Thymus (tissue), 11 donors: Measurements from ENCODE around the gene DICER1. TPM values are rescaled to one million over a fixed set of nuclear protein-coding genes. Genes with fewer than 3 reads are reported as not detected.

Source experiments
- DNase-seq, 9 donors: peaks; one replicate each; pipeline ENCODE4 v3.0.0-alpha.2; 2013; ENCODE audit warnings: low spot score in 9 of 9, low read depth in 6 of 9, missing footprints in 1 of 9
- H3K27ac ChIP-seq, 2 donors: one replicate each; pipeline ENCODE4 v1.5.1; 2013; ENCODE audit warnings: control low read depth in 1 of 2, low read depth in 1 of 2, low read length in 1 of 2, mild to moderate bottlenecking in 1 of 2, moderate library complexity in 1 of 2
- H3K27me3 ChIP-seq, 2 donors: one replicate each; pipeline ENCODE4 v1.5.1; 2013; ENCODE audit warnings: low read length in 1 of 2; ENCODE audit not compliant: control insufficient read depth in 2 of 2, insufficient read depth in 1 of 2
- H3K36me3 ChIP-seq, 2 donors: one replicate each; pipeline ENCODE4 v1.5.1; 2013; ENCODE audit warnings: low read length in 1 of 2, mild to moderate bottlenecking in 1 of 2, moderate library complexity in 1 of 2; ENCODE audit not compliant: control insufficient read depth in 2 of 2, insufficient read depth in 2 of 2
- H3K4me1 ChIP-seq, 2 donors: one replicate each; pipeline ENCODE4 v1.5.1; 2013; ENCODE audit warnings: low read length in 2 of 2; ENCODE audit not compliant: control insufficient read depth in 2 of 2, insufficient read depth in 2 of 2
- H3K4me3 ChIP-seq, 2 donors: one replicate each; pipeline ENCODE4 v1.5.1; 2013; ENCODE audit warnings: low read length in 2 of 2, control low read depth in 1 of 2, mild to moderate bottlenecking in 1 of 2
- H3K9me3 ChIP-seq, 2 donors: one replicate each; pipeline ENCODE4 v1.5.1; 2013; ENCODE audit warnings: low read length in 1 of 2, mild to moderate bottlenecking in 1 of 2; ENCODE audit not compliant: control insufficient read depth in 2 of 2, insufficient read depth in 1 of 2
- WGBS: extraction: QIAGEN DNeasy Blood & Tissue Kit; methylation state at CpG from one replicate; pipeline ENCODE4 v1.1.7; 2013; 5-methylcytosine and 5-hydroxymethylcytosine counted together
- polyA plus RNA-seq: library from polyadenylated mRNA; stranded (reverse); fragments of 200-250 nt; gene quantifications from one replicate; pipeline ENCODE4 v1.2.3, GENCODE V29; 2013
- total RNA-seq: library from RNA; stranded (reverse); fragments of 120-200 nt; gene quantifications from one replicate; pipeline ENCODE4 v1.2.4, GENCODE V29; 2013
- donor health status: healthy.

The DICER1 gene
- total and polyA plus RNA-seq, 2 donors = 14.8 to 33.3 TPM

- no peak overlapping the region for H3K27ac ChIP-seq
- no peaks in the 10 kb centered on the region for H3K4me1 ChIP-seq
- no peaks in the 10 kb centered on the region for H3K27me3 ChIP-seq
- WGBS = 97% methylated on average over 9 of the region's 9 CpGs
- no peak for DNase-seq
- H3K36me3 ChIP-seq = peaks cover 29 to 63% of the 10 kb centered on the region in 2 donors
- no peaks in the 10 kb centered on the region for H3K9me3 ChIP-seq
- H3K4me3 ChIP-seq = no peak overlapping the region
Measured at GRCh38 chr14:95092723-95093122, 64.6 kb downstream of the DICER1 start.

GRCh38 chr14:95091581-95091980 is 65.7 kb downstream of the DICER1 start:
- Histone ChIP-seq H3K27me3 (no peaks in the 10 kb centered on the region), H3K27ac (no peak overlapping the region), H3K4me3 (no peak overlapping the region), H3K9me3 (no peaks in the 10 kb centered on the region), H3K4me1 (no peaks in the 10 kb centered on the region), H3K36me3 (peaks cover 32 to 61% of the 10 kb centered on the region in 2 donors)
- WGBS = 97% methylated on average over 4 of the region's 4 CpGs
- no peak for DNase-seq

GRCh38 chr14:95088665-95089064 is 68.7 kb downstream of the DICER1 start:
- no peaks in the 10 kb centered on the region for H3K9me3 ChIP-seq
- H3K36me3 ChIP-seq = peaks cover 16 to 35% of the 10 kb centered on the region in 2 donors
- no peaks in the 10 kb centered on the region for H3K27me3 ChIP-seq
- H3K4me1 ChIP-seq = no peaks in the 10 kb centered on the region
- no peak overlapping the region for H3K4me3 ChIP-seq
- H3K27ac ChIP-seq = no peak overlapping the region
- no peak for DNase-seq
- 69% methylated on average over 4 of the region's 4 CpGs for WGBS

- no peak for DNase-seq
- H3K27ac ChIP-seq = no peak overlapping the region
- H3K4me1 ChIP-seq = no peaks in the 10 kb centered on the region
- H3K36me3 ChIP-seq = peaks cover 10 to 28% of the 10 kb centered on the region in 2 donors
- H3K9me3 ChIP-seq = no peaks in the 10 kb centered on the region
- 96% methylated on average over 6 of the region's 6 CpGs for WGBS
- no peaks in the 10 kb centered on the region for H3K27me3 ChIP-seq
- no peak overlapping the region for H3K4me3 ChIP-seq
Measured at GRCh38 chr14:95087619-95088018, 69.7 kb downstream of the DICER1 start.

- Histone ChIP-seq H3K9me3 (peaks cover 0 to 3% of the 10 kb centered on the region in 2 donors), H3K36me3 (peaks cover 7 to 13% of the 10 kb centered on the region in 2 donors), H3K27me3 (no peaks in the 10 kb centered on the region), H3K4me3 (no peak overlapping the region), H3K4me1 (no peaks in the 10 kb centered on the region), H3K27ac (no peak overlapping the region)
- no peak for DNase-seq
- WGBS = 97% methylated on average over 5 of the region's 5 CpGs
Measured at GRCh38 chr14:95085321-95085720, 72.0 kb downstream of the DICER1 start.

- H3K27ac ChIP-seq = no peak overlapping the region
- no peak for DNase-seq
- H3K9me3 ChIP-seq = peaks cover 0 to 3% of the 10 kb centered on the region in 2 donors
- WGBS = 87% methylated on average over 3 of the region's 3 CpGs
- no peaks in the 10 kb centered on the region for H3K27me3 ChIP-seq
- no peak overlapping the region for H3K4me3 ChIP-seq
- no peaks in the 10 kb centered on the region for H3K36me3 ChIP-seq
- H3K4me1 ChIP-seq = no peaks in the 10 kb centered on the region
Measured at GRCh38 chr14:95078867-95079266, 78.5 kb downstream of the DICER1 start.

- H3K27ac ChIP-seq = no peak overlapping the region
- DNase-seq = no peak
- WGBS = 95% methylated on average over 7 of the region's 7 CpGs
- H3K36me3 ChIP-seq = no peaks in the 10 kb centered on the region
- H3K4me3 ChIP-seq = no peak overlapping the region
- H3K9me3 ChIP-seq = peaks cover 0 to under 1% of the 10 kb centered on the region in 2 donors
- no peaks in the 10 kb centered on the region for H3K4me1 ChIP-seq
- no peaks in the 10 kb centered on the region for H3K27me3 ChIP-seq
Measured at GRCh38 chr14:95077345-95077744, 80.0 kb downstream of the DICER1 start.

GRCh38 chr14:95075789-95076188 is 81.5 kb downstream of the DICER1 start:
- DNase-seq = no peak
- no peak overlapping the region for H3K27ac ChIP-seq
- no peaks in the 10 kb centered on the region for H3K36me3 ChIP-seq
- no peaks in the 10 kb centered on the region for H3K9me3 ChIP-seq
- WGBS = 96% methylated on average over 2 of the region's 2 CpGs
- no peaks in the 10 kb centered on the region for H3K4me1 ChIP-seq
- H3K27me3 ChIP-seq = no peaks in the 10 kb centered on the region
- no peak overlapping the region for H3K4me3 ChIP-seq

GRCh38 chr14:95073947-95074346 is 83.4 kb downstream of the DICER1 start:
- H3K9me3 ChIP-seq = no peaks in the 10 kb centered on the region
- H3K27ac ChIP-seq = no peak overlapping the region
- no peaks in the 10 kb centered on the region for H3K27me3 ChIP-seq
- 98% methylated on average over 3 of the region's 3 CpGs for WGBS
- H3K4me3 ChIP-seq = no peak overlapping the region
- H3K4me1 ChIP-seq = no peaks in the 10 kb centered on the region
- no peaks in the 10 kb centered on the region for H3K36me3 ChIP-seq
- no peak for DNase-seq
